ENCODE results near the gene PSTPIP2.

- TF ChIP-seq POLR2A (IDR thresholded peaks at IDR 0.05), result no peak
- TF ChIP-seq, protein P1, sequence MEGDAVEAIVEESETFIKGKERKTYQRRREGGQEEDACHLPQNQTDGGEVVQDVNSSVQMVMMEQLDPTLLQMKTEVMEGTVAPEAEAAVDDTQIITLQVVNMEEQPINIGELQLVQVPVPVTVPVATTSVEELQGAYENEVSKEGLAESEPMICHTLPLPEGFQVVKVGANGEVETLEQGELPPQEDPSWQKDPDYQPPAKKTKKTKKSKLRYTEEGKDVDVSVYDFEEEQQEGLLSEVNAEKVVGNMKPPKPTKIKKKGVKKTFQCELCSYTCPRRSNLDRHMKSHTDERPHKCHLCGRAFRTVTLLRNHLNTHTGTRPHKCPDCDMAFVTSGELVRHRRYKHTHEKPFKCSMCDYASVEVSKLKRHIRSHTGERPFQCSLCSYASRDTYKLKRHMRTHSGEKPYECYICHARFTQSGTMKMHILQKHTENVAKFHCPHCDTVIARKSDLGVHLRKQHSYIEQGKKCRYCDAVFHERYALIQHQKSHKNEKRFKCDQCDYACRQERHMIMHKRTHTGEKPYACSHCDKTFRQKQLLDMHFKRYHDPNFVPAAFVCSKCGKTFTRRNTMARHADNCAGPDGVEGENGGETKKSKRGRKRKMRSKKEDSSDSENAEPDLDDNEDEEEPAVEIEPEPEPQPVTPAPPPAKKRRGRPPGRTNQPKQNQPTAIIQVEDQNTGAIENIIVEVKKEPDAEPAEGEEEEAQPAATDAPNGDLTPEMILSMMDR (IDR thresholded peaks at IDR 0.05), result no peak
- no peak for TF ChIP-seq EP300 (IDR thresholded peaks at IDR 0.05)
These were observed 37.3 kb upstream of the PSTPIP2 start for GRCh38 chr18:46109386-46109785.

Data from gastroesophageal sphincter (tissue), 3 donors.